HG02798 (cell line): Measurements from ENCODE around the gene GPR17.

Experiments
- ATAC-seq: cut with Tn5 transposase; IDR thresholded peaks from one replicate; pipeline ENCODE4 v1.9.1; 2021; ENCODE audit warnings: mild to moderate bottlenecking; ENCODE audit not compliant: unreplicated experiment, poor library complexity

GPR17 gene

DNA sequence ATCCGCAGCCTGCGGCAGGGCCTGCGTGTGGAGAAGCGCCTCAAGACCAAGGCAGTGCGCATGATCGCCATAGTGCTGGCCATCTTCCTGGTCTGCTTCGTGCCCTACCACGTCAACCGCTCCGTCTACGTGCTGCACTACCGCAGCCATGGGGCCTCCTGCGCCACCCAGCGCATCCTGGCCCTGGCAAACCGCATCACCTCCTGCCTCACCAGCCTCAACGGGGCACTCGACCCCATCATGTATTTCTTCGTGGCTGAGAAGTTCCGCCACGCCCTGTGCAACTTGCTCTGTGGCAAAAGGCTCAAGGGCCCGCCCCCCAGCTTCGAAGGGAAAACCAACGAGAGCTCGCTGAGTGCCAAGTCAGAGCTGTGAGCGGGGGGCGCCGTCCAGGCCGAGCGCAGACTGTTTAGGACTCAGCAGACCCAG, 5.4 kb downstream of the GPR17 start:
- ATAC-seq, result no peak

GRCh38 chr2:127651971-127652550, 6.1 kb downstream of the GPR17 start:
- ATAC-seq, result no peak

GRCh38 chr2:127652786-127653357, 6.9 kb downstream of the GPR17 start:
- ATAC-seq, result no peak

DNA sequence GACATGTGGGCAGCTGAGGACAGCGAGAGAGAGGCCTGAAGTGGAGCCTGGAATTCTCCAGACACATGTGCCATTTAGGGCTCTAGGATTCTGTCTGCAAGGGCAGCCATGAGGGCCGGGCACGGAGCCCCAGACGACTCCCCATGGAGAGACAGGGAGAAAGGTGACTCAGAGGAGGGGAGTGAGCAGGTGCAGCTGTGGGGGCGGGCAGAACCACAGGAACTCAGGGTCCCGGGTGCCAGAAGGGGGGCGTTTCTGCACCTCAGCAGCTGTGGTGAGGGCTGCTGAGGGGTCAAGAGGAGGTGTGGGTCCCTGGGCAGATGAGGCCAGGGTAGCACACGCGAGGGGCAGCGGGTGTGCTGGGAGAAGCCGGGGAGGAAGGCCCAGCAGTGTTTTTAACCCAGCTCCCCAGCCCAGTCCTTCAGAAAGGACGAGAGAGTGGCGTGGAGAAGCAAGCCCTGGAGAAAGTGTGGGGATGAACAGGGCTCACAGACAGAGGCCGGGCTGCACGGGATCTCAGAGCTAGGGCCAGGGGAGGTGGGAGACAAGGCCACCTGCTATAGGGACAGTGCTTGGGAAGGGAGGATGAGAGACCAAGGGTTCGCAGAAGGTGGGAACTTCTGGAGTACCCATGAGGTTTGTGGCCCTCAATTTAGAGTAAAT, 7.6 kb downstream of the GPR17 start:
- ATAC-seq, result no peak

DNA sequence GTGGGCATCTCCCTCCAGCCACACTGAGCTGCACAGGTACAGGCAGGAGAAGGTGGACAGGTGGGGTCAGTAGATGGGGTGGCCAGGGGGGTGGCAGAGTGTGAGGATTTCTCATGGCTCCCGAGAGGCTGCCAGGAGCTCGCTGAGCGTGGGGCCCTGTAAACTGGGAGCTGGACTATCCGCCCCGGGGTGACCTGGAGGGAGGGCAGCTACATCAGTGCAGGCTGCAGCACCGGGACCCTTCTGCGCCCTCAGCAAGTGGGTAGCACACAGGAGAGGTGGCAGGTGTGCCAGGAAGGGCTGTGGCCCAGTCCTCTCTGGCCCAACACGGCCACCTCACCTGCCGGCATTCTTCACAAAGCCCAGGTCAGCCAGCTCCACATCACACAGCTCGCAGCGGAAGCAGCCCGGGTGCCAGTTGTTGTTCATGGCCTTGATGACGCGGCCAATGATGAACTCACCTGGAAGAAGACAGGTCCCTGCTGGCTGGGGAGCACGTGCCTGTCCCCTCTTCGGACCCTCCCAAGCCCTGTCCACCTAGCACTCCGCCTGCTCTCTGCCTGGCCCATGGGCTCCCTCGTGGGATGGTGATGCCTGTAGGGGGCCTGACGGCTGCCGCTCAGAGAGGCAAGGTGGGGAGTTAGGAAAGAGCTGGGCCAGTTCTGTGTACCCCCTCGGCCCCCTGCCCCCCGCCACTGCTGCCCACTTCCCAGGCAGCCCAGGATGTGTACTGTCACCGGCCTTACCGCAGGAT, 8.3 kb downstream of the GPR17 start:
- no peak for ATAC-seq

DNA sequence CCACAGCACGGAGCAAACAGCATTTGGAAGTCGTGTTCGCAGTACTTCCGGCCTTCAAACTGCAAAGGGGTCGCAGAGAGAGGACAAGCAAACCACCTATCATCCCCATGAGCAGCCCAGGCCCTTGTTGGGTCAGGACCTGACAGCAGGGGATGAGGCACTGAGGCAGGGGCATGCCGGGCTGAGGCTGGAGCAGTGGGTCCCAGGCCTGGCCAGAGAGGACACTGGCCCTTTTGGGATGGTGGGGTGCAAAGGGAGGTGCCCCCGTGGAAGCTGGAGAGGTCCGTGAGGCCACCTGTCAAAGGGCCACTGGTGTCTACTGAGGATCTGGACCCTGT, 8.9 kb downstream of the GPR17 start:
- ATAC-seq, result no peak

GRCh38 chr2:127655209-127656073, 9.5 kb downstream of the GPR17 start:
- ATAC-seq, result no peak

DNA sequence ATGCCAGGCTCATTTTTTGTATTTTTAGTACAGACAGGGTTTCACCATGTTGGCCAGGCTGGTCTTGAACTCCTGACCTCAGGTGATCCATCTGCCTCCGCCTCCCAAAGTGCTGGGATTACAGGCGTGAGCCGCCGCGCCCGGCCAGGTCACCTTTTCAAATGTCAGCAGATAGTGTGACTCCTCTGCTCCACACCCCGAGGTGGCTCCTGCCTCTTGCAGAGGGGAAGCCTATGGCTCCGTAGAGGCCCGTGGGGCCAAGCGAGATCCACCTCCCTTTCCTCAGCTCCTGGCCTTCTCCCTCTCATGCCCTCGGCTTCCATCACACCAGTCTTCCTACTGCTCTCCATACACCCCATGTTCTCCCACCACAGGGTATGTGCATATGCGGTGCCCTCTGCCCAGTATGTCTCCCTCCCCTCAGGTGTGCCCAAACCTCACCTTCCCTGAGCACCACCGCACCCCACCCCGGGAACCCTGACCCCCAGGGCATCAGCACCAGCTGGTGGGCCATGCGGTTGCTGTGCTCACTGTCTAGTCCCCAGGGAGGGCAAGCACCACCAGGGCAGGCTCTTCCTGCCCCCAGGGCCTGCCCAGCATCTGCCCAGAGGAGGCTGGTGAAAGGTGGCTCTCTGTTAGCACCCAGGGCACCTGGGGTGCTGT, 10.7 kb downstream of the GPR17 start:
- no peak for ATAC-seq

- ATAC-seq, result no peak
These were observed 11.3 kb downstream of the GPR17 start for GRCh38 chr2:127657232-127657595.

DNA sequence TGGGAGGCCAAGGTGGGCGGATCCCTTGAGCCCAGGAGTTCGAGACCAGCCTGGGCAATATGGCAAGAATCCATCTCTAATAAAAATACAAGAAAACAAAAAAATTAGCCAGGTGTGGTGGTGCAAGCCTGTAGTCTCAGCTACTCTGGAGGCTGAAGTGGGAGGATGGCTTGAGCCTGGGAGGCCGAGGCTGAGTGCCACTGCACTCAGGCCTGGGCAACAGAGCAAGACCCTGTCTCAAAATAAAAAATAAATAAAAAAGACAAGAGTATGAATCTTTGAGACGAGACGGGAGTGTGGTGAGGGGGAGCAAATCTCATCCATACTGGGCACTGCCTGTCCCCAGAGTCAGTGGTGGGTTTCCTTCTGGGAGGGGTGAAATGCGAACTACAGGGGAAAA, 12.2 kb downstream of the GPR17 start:
- ATAC-seq, result no peak

DNA sequence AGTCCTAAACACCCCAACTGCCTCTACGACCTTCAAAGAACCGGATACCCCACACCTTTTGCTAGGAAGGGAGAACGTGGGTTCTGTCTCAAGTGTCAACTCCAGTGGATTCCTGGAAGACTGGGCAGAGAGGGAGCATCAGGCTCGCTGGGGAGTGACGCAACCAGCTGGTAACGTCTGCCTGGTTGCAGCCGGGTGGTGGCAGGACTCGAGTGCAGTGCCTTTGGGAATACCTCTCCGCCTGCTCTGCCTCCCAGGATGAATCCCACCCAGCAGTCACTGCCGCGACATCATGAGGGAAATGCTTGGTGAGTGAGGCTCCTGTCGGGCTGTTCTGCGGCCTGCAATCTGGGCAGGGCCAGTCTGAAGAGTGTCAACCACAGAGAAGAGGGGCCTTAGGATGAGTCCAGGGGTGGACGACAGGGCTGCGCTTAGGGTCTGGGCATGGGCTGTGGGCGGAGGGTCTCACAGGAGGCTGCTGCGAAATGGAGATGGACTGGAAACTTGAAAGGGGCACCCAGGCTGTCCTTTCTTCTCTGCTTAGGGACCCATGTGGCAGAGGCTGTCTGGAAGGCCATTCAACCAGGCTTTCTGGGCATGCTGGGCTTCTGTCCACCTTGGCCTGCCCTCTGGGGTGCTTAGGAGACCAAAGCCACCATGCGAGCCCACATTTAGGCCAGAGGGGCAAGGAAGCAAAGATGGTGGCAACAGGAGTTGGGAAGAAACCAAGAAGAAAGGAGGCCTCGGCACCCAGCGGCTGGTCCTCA, 12.9 kb downstream of the GPR17 start:
- ATAC-seq, result no peak

DNA sequence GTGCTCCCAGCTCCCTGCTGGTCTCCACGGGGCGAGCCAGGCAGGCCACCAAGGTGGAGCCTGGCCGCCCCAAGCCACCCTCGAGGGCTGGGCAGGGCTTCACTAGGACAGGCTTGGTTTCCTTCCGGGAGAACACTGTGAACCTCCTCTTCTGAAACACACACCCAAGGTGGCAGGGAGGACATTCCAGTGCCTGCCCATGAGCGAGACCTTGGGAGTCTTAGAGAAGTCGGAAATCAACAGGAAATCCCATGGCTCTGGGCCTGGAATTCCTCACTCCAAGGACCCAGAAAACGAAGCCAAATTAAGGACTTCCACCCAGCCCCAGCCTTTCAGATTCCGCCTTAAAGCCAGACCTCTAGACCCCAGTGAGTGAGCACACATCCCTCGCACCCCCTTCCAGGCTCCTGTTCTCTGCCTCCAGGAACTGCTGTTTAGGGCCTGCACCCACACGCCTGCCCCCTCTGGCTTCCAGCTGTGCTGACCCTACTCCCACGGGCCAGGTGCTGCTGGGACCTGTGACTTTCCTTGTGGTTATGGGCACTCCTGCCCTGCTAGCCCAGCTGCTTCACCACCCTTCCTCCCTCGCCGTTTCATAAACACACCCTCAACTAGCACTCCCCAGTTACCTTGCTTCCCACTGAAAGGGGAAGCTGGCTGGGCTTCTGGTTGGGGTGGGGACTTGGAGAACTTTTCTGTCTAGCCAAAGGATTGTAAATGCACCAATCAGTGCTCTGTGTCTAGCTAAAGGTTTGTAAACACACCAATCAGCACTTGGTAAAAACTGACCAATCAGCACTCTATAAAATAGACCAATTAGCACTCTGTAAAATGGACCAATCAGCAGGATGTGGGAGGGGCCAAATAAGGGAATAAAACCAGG, 13.7 kb downstream of the GPR17 start:
- no peak for ATAC-seq

DNA sequence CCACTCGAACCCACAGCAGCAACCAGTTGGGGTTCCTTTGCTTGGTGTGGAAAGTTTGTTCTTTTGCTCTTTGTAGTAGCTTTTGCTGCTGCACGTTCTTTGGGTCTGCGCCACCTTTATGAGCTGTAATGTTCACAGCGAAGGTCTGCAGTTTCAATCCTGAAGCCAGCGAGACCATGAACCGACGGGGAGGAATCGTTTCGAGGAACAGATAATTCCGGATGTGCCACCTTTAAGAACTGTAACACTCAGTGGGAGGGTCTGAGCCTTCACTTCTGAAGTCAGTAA, 14.3 kb downstream of the GPR17 start:
- ATAC-seq, result no peak

DNA sequence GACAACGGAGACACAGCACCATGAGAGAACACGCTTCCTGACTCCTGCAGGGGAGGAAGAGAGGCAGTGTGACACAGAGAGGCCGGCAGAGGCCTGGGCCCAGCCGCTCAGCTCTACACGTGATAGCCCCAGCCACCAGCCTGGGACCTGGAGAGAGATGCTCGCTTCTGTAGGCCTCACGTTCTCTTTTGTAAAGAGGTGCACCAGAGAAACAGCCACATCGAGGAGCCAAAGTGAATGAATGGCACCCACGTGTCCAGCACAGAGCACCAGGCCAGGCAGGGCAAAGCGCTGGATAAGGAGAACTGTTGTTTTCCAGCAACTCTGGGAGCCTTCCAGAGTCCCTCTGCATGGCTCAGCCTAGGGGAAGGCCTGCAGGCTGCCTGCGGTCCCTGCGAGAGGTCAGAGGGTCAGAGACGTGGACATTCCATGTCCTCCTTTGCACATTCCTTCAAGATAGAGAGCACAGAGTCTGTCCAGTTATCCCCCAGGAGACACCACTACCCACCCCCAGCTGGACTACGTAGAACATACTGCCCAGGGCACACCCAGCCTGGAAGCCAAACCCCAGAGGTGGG, 15.2 kb downstream of the GPR17 start:
- no peak for ATAC-seq

DNA sequence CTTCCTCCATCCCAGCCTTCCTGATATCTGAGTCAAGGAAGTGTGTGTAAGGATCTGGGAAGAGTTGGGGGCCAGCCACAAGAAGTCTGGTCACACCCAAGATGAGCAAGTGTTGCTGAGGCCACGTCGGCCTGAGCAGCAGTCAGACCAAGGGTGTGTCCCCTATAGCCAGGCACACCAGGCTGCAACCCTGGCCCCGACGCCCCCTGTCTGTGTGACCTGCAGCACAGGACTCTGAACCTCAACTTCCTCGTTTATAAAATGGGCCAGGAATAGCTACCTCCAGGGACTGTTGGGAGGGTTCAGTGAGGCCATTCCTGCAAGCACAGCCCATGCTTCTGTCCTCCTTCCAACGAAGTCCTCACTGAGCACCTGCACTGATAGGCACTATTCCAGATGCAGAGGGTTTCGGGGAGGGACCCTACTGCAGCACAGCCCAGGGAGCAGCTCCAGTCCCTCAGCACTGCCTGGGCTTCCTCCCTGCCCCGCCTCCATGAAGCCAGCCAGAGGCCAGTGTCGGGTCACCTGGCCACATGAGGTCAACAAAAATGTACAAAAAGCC, 16.1 kb downstream of the GPR17 start:
- ATAC-seq, result no peak

GRCh38 chr2:127662937-127663565, 17.1 kb downstream of the GPR17 start:
- ATAC-seq, result no peak

DNA sequence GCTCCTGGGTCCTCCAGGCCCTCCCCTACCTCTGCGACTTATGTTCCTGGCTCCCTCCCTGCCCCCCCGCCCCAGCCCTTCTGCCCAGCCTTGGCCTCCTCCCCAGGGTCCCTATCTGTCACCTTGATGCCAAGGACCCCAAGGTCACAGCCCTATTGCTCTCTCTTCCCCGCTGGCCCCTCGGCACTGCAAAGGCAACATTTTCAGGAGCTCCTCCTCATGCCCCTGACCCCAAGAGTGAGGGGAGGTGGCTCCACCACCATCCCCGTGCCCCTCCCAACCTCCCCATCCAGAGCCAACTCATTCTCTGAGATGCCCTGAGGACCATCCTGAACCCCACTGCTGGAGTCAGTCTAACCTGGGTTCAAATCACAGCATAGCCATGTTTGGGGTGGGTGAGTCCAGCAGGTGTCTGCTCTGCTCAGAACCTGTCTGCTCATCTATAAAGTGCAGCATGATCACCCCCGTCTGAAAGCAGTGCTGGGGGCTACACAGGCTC, 17.7 kb downstream of the GPR17 start:
- no peak for ATAC-seq
